Astrocyte (in vitro differentiated cells and primary cell): Measurements from ENCODE around the gene PWP2. TPM values are rescaled to one million over a fixed set of nuclear protein-coding genes. Genes with fewer than 3 reads are reported as not detected.
"Not testable (repeated sequence)": the region's sequence is repeated elsewhere in the genome, so short reads cannot be mapped to it uniquely, and the experiment has no call there.

Experiments used
- DNase-seq: peaks from one replicate; pipeline ENCODE4 v3.0.0-alpha.2; 2010; ENCODE audit warnings: low read depth
- FAIRE-seq: peaks from 2 replicates; lab custom pipeline; 2011; peaks lifted over from hg19 to GRCh38; lab: Jason Lieb, UNC
- H2AFZ ChIP-seq: 2 replicates; pipeline ENCODE4 v1.6.0; 2012; ENCODE audit warnings: low read depth, low read length, inconsistent platforms
- H3K27ac ChIP-seq: 2 replicates; pipeline ENCODE4 v1.5.1; 2011; ENCODE audit warnings: low read depth, low read length, inconsistent platforms
- H3K27me3 ChIP-seq: 2 replicates; pipeline ENCODE4 v1.6.0; 2011; ENCODE audit warnings: low read length, inconsistent platforms; ENCODE audit not compliant: insufficient read depth
- H3K36me3 ChIP-seq: 2 replicates; pipeline ENCODE4 v1.5.1; 2011; ENCODE audit warnings: low read length, inconsistent platforms; ENCODE audit not compliant: insufficient read depth
- H3K4me1 ChIP-seq: 2 replicates; pipeline ENCODE4 v1.5.1; 2011; ENCODE audit warnings: low read length, inconsistent platforms; ENCODE audit not compliant: insufficient read depth
- H3K4me2 ChIP-seq: 2 replicates; pipeline ENCODE4 v1.6.0; 2012; ENCODE audit warnings: low read length, inconsistent platforms
- H3K4me3 ChIP-seq: 2 replicates; pipeline ENCODE4 v1.5.1; 2011; ENCODE audit warnings: low read depth, mild to moderate bottlenecking, low read length, inconsistent platforms; ENCODE audit not compliant: insufficient read depth
- H3K79me2 ChIP-seq: 2 replicates; pipeline ENCODE4 v1.6.0; 2012; ENCODE audit warnings: mild to moderate bottlenecking, low read length, inconsistent platforms; ENCODE audit not compliant: insufficient read depth
- H3K9ac ChIP-seq: 2 replicates; pipeline ENCODE4 v1.6.0; 2012; ENCODE audit warnings: mild to moderate bottlenecking, low read length, inconsistent platforms
- H3K9me3 ChIP-seq: 2 replicates; pipeline ENCODE4 v1.5.1; 2012; ENCODE audit warnings: low read depth, mild to moderate bottlenecking, low read length, inconsistent platforms; ENCODE audit not compliant: insufficient read depth
- H4K20me1 ChIP-seq: 2 replicates; pipeline ENCODE4 v1.6.0; 2012; ENCODE audit warnings: low read length, inconsistent platforms; ENCODE audit not compliant: insufficient read depth
- H3K27ac Mint-ChIP-seq: one replicate; pipeline ENCODE4 v1.8.0; 2021; ENCODE audit warnings: mild to moderate bottlenecking, mixed read lengths; ENCODE audit not compliant: unreplicated experiment
- H3K27me3 Mint-ChIP-seq: one replicate; pipeline ENCODE4 v1.8.0; 2021; ENCODE audit warnings: low read depth, mixed read lengths; ENCODE audit not compliant: unreplicated experiment
- H3K36me3 Mint-ChIP-seq: one replicate; pipeline ENCODE4 v1.8.0; 2021; ENCODE audit warnings: low read depth, mixed read lengths; ENCODE audit not compliant: unreplicated experiment
- H3K4me1 Mint-ChIP-seq: one replicate; pipeline ENCODE4 v1.8.0; 2021; ENCODE audit warnings: low read depth, mixed read lengths; ENCODE audit not compliant: unreplicated experiment
- H3K4me3 Mint-ChIP-seq: one replicate; pipeline ENCODE4 v1.8.0; 2021; ENCODE audit warnings: mild to moderate bottlenecking, moderate library complexity, mixed read lengths; ENCODE audit not compliant: unreplicated experiment
- H3K9me3 Mint-ChIP-seq: one replicate; pipeline ENCODE4 v1.8.0; 2021; ENCODE audit warnings: mild to moderate bottlenecking, mixed read lengths; ENCODE audit not compliant: unreplicated experiment
- total RNA-seq: library from RNA; stranded (reverse); gene quantifications from 2 replicates; pipeline ENCODE4 v1.2.1, GENCODE V29; 2021

PWP2 gene
- total RNA-seq, 1 donor from 2014 or later: 17.1 TPM

- not testable (repeated sequence) for H3K4me3 Mint-ChIP-seq, H3K4me2 ChIP-seq, H3K27me3 Mint-ChIP-seq, H3K9me3 Mint-ChIP-seq, H3K4me1 Mint-ChIP-seq, H4K20me1 ChIP-seq, H3K9ac ChIP-seq, H3K36me3 Mint-ChIP-seq, DNase-seq, H3K79me2 ChIP-seq, FAIRE-seq, H3K27ac ChIP-seq, H3K9me3 ChIP-seq, H3K36me3 ChIP-seq, H3K4me3 ChIP-seq, H3K27ac Mint-ChIP-seq, H2AFZ ChIP-seq, H3K4me1 ChIP-seq, H3K27me3 ChIP-seq
Measured at GRCh38 chr21:44113702-44114371, 6.6 kb downstream of the PWP2 start.

GRCh38 chr21:44122131-44122530, 14.9 kb downstream of the PWP2 start:
- H3K4me2 ChIP-seq, FAIRE-seq, H3K27me3 Mint-ChIP-seq, H2AFZ ChIP-seq, H3K4me3 Mint-ChIP-seq, H3K36me3 ChIP-seq, H3K4me3 ChIP-seq, H4K20me1 ChIP-seq, H3K4me1 Mint-ChIP-seq, H3K27ac ChIP-seq, H3K27ac Mint-ChIP-seq, H3K79me2 ChIP-seq, H3K9ac ChIP-seq, H3K9me3 Mint-ChIP-seq, H3K9me3 ChIP-seq, DNase-seq, H3K36me3 Mint-ChIP-seq, H3K27me3 ChIP-seq, H3K4me1 ChIP-seq: not testable (repeated sequence)

- H3K27me3 Mint-ChIP-seq, H3K36me3 ChIP-seq, H3K27ac ChIP-seq, H3K4me1 ChIP-seq, H4K20me1 ChIP-seq, H3K9me3 Mint-ChIP-seq, FAIRE-seq, H3K79me2 ChIP-seq, H3K4me1 Mint-ChIP-seq, H2AFZ ChIP-seq, H3K9me3 ChIP-seq, H3K4me3 Mint-ChIP-seq, H3K4me2 ChIP-seq, H3K36me3 Mint-ChIP-seq, DNase-seq, H3K27me3 ChIP-seq, H3K4me3 ChIP-seq, H3K9ac ChIP-seq, H3K27ac Mint-ChIP-seq: not testable (repeated sequence)
Measured at GRCh38 chr21:44127827-44128226, 20.6 kb downstream of the PWP2 start.

DNA sequence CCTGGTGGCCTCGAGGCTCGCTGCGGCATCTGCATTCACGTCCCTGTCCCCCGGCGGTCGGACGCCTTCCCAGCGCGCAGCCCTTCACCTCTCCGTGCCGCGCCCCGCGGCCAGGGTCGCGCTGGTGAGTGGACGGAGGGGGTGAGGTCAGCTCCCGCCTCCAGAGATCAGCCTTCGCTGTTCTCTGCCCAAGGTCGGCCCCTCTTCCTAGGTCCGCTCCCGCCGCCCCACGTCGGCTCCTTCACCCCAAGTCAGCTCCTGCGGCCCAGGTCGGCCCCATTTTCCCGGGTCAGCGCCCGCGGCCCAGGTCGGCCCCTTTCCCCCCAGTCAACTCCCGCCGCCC, 26.5 kb downstream of the PWP2 start:
- not testable (repeated sequence) for H3K27ac ChIP-seq, H3K79me2 ChIP-seq, H3K4me2 ChIP-seq, H3K4me1 Mint-ChIP-seq, H4K20me1 ChIP-seq, H3K27me3 ChIP-seq, H3K27ac Mint-ChIP-seq, H3K36me3 Mint-ChIP-seq, H3K4me3 ChIP-seq, H3K4me1 ChIP-seq, H3K9me3 ChIP-seq, DNase-seq, H3K9me3 Mint-ChIP-seq, H3K36me3 ChIP-seq, H2AFZ ChIP-seq, H3K27me3 Mint-ChIP-seq, FAIRE-seq, H3K9ac ChIP-seq
- peak overlapping the region; percentile 50 for H3K4me3 Mint-ChIP-seq

GRCh38 chr21:44134732-44135131, 27.5 kb downstream of the PWP2 start:
- H3K27me3 ChIP-seq, H3K27ac ChIP-seq, H3K4me2 ChIP-seq, FAIRE-seq, DNase-seq, H3K36me3 ChIP-seq, H3K36me3 Mint-ChIP-seq, H3K79me2 ChIP-seq, H3K9ac ChIP-seq, H3K4me1 ChIP-seq, H2AFZ ChIP-seq, H3K9me3 ChIP-seq, H4K20me1 ChIP-seq, H3K4me3 Mint-ChIP-seq, H3K4me3 ChIP-seq, H3K9me3 Mint-ChIP-seq, H3K4me1 Mint-ChIP-seq, H3K27me3 Mint-ChIP-seq, H3K27ac Mint-ChIP-seq: not testable (repeated sequence)

GRCh38 chr21:44138039-44138438, 30.8 kb downstream of the PWP2 start:
- not testable (repeated sequence) for H3K27ac Mint-ChIP-seq, DNase-seq, H3K9me3 ChIP-seq, H3K27me3 ChIP-seq, FAIRE-seq, H3K4me1 Mint-ChIP-seq, H3K9ac ChIP-seq, H3K4me3 ChIP-seq, H3K4me2 ChIP-seq, H4K20me1 ChIP-seq, H3K4me3 Mint-ChIP-seq, H2AFZ ChIP-seq, H3K36me3 ChIP-seq, H3K79me2 ChIP-seq, H3K27ac ChIP-seq, H3K27me3 Mint-ChIP-seq, H3K9me3 Mint-ChIP-seq, H3K4me1 ChIP-seq, H3K36me3 Mint-ChIP-seq
